SK-N-SH (cell line): ENCODE data around the gene RIN3. TPM values are rescaled to one million over a fixed set of nuclear protein-coding genes. Genes with fewer than 3 reads are reported as not detected.
A peak's percentile ranks its signal among the peaks of the same experiment; 100 is the strongest.

Experiments
- CTCF ChIA-PET: fragments of 300-600, 350-600 bp; formaldehyde crosslinking; extraction: SDS; loops from one replicate; lab custom pipeline; 2021; lab: Yijun Ruan, JAX
- POLR2A ChIA-PET: fragments of 350-600 bp; sonication (Branson Sonifier 250); formaldehyde crosslinking; extraction: SDS; loops from one replicate; lab custom pipeline; 2020; ENCODE audit warnings: antibody characterized with exemption, inconsistent platforms; lab: Yijun Ruan, JAX
- DNase-seq: peaks from one replicate; pipeline ENCODE4 v3.0.0; 2012
- H2AFZ ChIP-seq: fragments of 200-600 bp; sonication (generic); 2 replicates; pipeline ENCODE4 v1.8.1; 2016; ENCODE audit warnings: antibody characterized with exemption, mild to moderate bottlenecking, low read depth
- H3F3A ChIP-seq: fragments of 200-600 bp; sonication (generic); replicated peaks from 2 replicates; pipeline ENCODE3; 2016; ENCODE audit warnings: antibody characterized with exemption, mild to moderate bottlenecking; ENCODE audit not compliant: insufficient read depth
- H3K27ac ChIP-seq, 2 experiments: fragments of 200-500 bp in 1 of 2; fragments of 200-600 bp in 1 of 2; sonication (Bioruptor generic) in 1 of 2; sonication (generic), shearing (Covaris generic) in 1 of 2; 2 replicates each; pipeline versions ENCODE4 v1.5.1 to v1.6.1; 2014 to 2016; ENCODE audit warnings: low read depth in 2 of 2, inconsistent platforms in 1 of 2, low read length in 1 of 2, mild to moderate bottlenecking in 1 of 2, mixed read lengths in 1 of 2
- H3K27me3 ChIP-seq: fragments of 200-600 bp; sonication (generic), shearing (Covaris generic); 2 replicates; pipeline ENCODE4 v1.6.1; 2016; ENCODE audit warnings: mixed run types; ENCODE audit not compliant: insufficient read depth
- H3K36me3 ChIP-seq, 2 experiments: fragments of 200-500 bp in 1 of 2; fragments of 200-600 bp in 1 of 2; sonication (Bioruptor generic) in 1 of 2; sonication (generic) in 1 of 2; replicated peaks in 1 of 2; 2 replicates each; pipeline versions ENCODE3 to v1.5.1; 2014 to 2016; ENCODE audit warnings: low read length in 1 of 2, mild to moderate bottlenecking in 1 of 2; ENCODE audit not compliant: insufficient read depth in 2 of 2, control insufficient read depth in 1 of 2
- H3K4me1 ChIP-seq, 2 experiments: fragments of 200-500 bp in 1 of 2; fragments of 200-600 bp in 1 of 2; sonication (Bioruptor generic) in 1 of 2; sonication (generic), shearing (Covaris generic) in 1 of 2; 2 replicates each; pipeline versions ENCODE4 v1.5.1 to v1.6.1; 2014 to 2016; ENCODE audit warnings: low read depth in 1 of 2, low read length in 1 of 2, mixed run types in 1 of 2; ENCODE audit not compliant: insufficient read depth in 2 of 2, control insufficient read depth in 1 of 2
- H3K4me2 ChIP-seq: fragments of 200-600 bp; sonication (generic), shearing (Covaris generic); 2 replicates; pipeline ENCODE4 v1.6.1; 2017; ENCODE audit warnings: mixed run types
- H3K4me3 ChIP-seq, 2 experiments: fragments of 200-500 bp in 1 of 2; fragments of 200-600 bp in 1 of 2; sonication (Bioruptor generic) in 1 of 2; sonication (generic), shearing (Covaris generic) in 1 of 2; 2 replicates each; pipeline versions ENCODE4 v1.5.1 to v1.8.1; 2014 to 2016; ENCODE audit warnings: low read depth in 2 of 2, inconsistent platforms in 1 of 2, low read length in 1 of 2, mild to moderate bottlenecking in 1 of 2, mixed read lengths in 1 of 2, moderate library complexity in 1 of 2
- H3K79me2 ChIP-seq: fragments of 200-600 bp; sonication (generic); 2 replicates; pipeline ENCODE4 v1.8.1; 2017; ENCODE audit warnings: mild to moderate bottlenecking; ENCODE audit not compliant: insufficient read depth
- H3K9ac ChIP-seq: fragments of 200-600 bp; sonication (generic); 2 replicates; pipeline ENCODE4 v1.6.1; 2017; ENCODE audit warnings: mixed run types
- H3K9me2 ChIP-seq: fragments of 200-600 bp; sonication (generic); 2 replicates; pipeline ENCODE4 v1.6.1; 2017; ENCODE audit warnings: mixed run types
- H3K9me3 ChIP-seq: fragments of 200-600 bp; sonication (generic); 2 replicates; pipeline ENCODE4 v1.6.1; 2017; ENCODE audit warnings: mixed run types, mild to moderate bottlenecking, moderate library complexity
- H4K20me1 ChIP-seq: fragments of 200-600 bp; sonication (generic); 2 replicates; pipeline ENCODE4 v1.6.1; 2017; ENCODE audit warnings: mild to moderate bottlenecking, mixed run types; ENCODE audit not compliant: insufficient read depth
- CHD2 ChIP-seq: fragments of 150-350 bp; IDR thresholded peaks from 2 replicates; pipeline ENCODE4 v1.6.1; 2018; ENCODE audit warnings: low read length; ENCODE audit not compliant: partially characterized antibody
- EP300 ChIP-seq, 2 experiments: IDR thresholded peaks; 2 replicates each; pipeline versions ENCODE4 v1.4.0 to v1.6.1; 2012; ENCODE audit warnings: borderline replicate concordance in 1 of 2, low read depth in 1 of 2, low read length in 1 of 2
- EZH2phosphoT487 ChIP-seq: fragments of 200-600 bp; sonication (generic); IDR thresholded peaks from 2 replicates; pipeline ENCODE4 v1.6.1; 2017; ENCODE audit warnings: low read depth, mixed run types, mild to moderate bottlenecking, antibody characterized with exemption, moderate library complexity, borderline replicate concordance
- FOXM1 ChIP-seq: IDR thresholded peaks from 2 replicates; pipeline ENCODE4 v1.4.0; 2012; ENCODE audit warnings: low read depth, mild to moderate bottlenecking
- GABPA ChIP-seq: IDR thresholded peaks from 2 replicates; pipeline ENCODE4 v1.4.0; 2012; ENCODE audit warnings: low read depth, mild to moderate bottlenecking
- GATA2 ChIP-seq: sonication (generic); formaldehyde crosslinking; IDR thresholded peaks from 2 replicates; pipeline ENCODE4 v1.5.0; 2020; ENCODE audit warnings: mild to moderate bottlenecking, missing genetic modification reagents
- JUND ChIP-seq: IDR thresholded peaks from 2 replicates; pipeline ENCODE4 v1.4.0; 2012
- MAX ChIP-seq: IDR thresholded peaks from 2 replicates; pipeline ENCODE4 v1.4.0; 2012; ENCODE audit warnings: low read depth
- NFIC ChIP-seq: IDR thresholded peaks from 2 replicates; pipeline ENCODE4 v1.4.0; 2012; ENCODE audit warnings: borderline replicate concordance
- PBX3 ChIP-seq: IDR thresholded peaks from 2 replicates; pipeline ENCODE4; 2012
- POLR2AphosphoS5 ChIP-seq: IDR thresholded peaks from 2 replicates; pipeline ENCODE4 v1.6.1; 2012; ENCODE audit warnings: low read depth, low read length
- RAD21 ChIP-seq: IDR thresholded peaks from 2 replicates; pipeline ENCODE4 v1.6.1; 2012; ENCODE audit warnings: mild to moderate bottlenecking, low read length
- RFX5 ChIP-seq: IDR thresholded peaks from 2 replicates; pipeline ENCODE4 v1.6.1; 2012; ENCODE audit warnings: mild to moderate bottlenecking, improper control_type of control experiment, low read length
- RXRA ChIP-seq: IDR thresholded peaks from 2 replicates; pipeline ENCODE4 v1.4.0; 2012; ENCODE audit warnings: low read depth, mild to moderate bottlenecking, borderline replicate concordance
- SIN3A ChIP-seq: IDR thresholded peaks from 2 replicates; pipeline ENCODE4 v1.6.1; 2012; ENCODE audit warnings: low read depth, mild to moderate bottlenecking, low read length, moderate library complexity, borderline replicate concordance
- TAF1 ChIP-seq: IDR thresholded peaks from 2 replicates; pipeline ENCODE4 v1.6.1; 2012; ENCODE audit warnings: low read depth, mild to moderate bottlenecking, low read length, moderate library complexity, borderline replicate concordance
- TEAD4 ChIP-seq: IDR thresholded peaks from 2 replicates; pipeline ENCODE4 v1.4.0; 2012; ENCODE audit warnings: mild to moderate bottlenecking, borderline replicate concordance; ENCODE audit not compliant: insufficient read depth
- USF1 ChIP-seq: IDR thresholded peaks from 2 replicates; pipeline ENCODE4 v1.4.0; 2012; ENCODE audit warnings: low read depth, borderline replicate concordance
- WGBS: methylation state at CpG from one replicate; pipeline ENCODE4 v1.1.6; 2017; ENCODE audit warnings: low lambda C conversion rate; 5-methylcytosine and 5-hydroxymethylcytosine counted together
- polyA plus RNA-seq, 3 experiments: library from polyadenylated mRNA; depleted of rRNA; stranded (reverse); fragments of >200 nt; gene quantifications; 2 replicates each; pipeline ENCODE4 v1.2.3, GENCODE V29; 2012

RIN3 gene
- polyA plus RNA-seq, 1 of the 3 experiments (the other 2 are of a cell fraction), result 12.4 TPM

GRCh38 chr14:92514844-92515514 is 1.4 kb downstream of the RIN3 start:
- no peaks in the 10 kb centered on the region for H3K36me3 ChIP-seq
- WGBS, result 72% methylated on average over 10 of the region's 15 CpGs
- H3K79me2 ChIP-seq, result peaks cover 70% of the 10 kb centered on the region
- H3K9me3 ChIP-seq, result no peaks in the 10 kb centered on the region
- DNase-seq, result no peak
- 0 out of 2 replicates have a peak, but pooled peaks cover 3% of the 10 kb centered on the region for H4K20me1 ChIP-seq
- H3K27me3 ChIP-seq, result no peaks in the 10 kb centered on the region
- peak overlapping the region in 1 of 2 experiments; percentile 96; a peak in 1 of 4 replicates for H3K27ac ChIP-seq
- peak overlapping the region; percentile 61; the same call in 1 of the 2 replicates for H2AFZ ChIP-seq
- H3K4me3 ChIP-seq, result peak overlapping the region; percentile 60 to 80; a peak in 3 of 4 replicates
- peak overlapping the region; percentile 100 for H3K4me2 ChIP-seq
- peaks cover 17% of the 10 kb centered on the region for H3F3A ChIP-seq
- no peak for TF ChIP-seq USF1
- no peak for TF ChIP-seq SIN3A
- TF ChIP-seq GABPA, result no peak
- no peak for TF ChIP-seq FOXM1
- no peak for TF ChIP-seq PBX3
- no peak for TF ChIP-seq POLR2AphosphoS5
- TF ChIP-seq EP300 (IDR thresholded peaks at IDR 0.05; ENCODE audit: borderline replicate concordance in 1 of 2, low read depth in 1 of 2, low read length in 1 of 2), result no peak
- no peak for TF ChIP-seq NFIC
- TF ChIP-seq TAF1, result no peak
- no peak for TF ChIP-seq GATA2
- TF ChIP-seq, all 33 proteins: peak for 0
- ChIA-PET POLR2A (no interaction called here), CTCF (no interaction called here)
- Histone ChIP-seq H3K4me1 (peaks cover 0 to 16% of the 10 kb centered on the region in 2 experiments; a peak in 3 of 4 replicates), H3K9ac (peak overlapping the region; percentile 97), H3K9me2 (no peaks in the 10 kb centered on the region)

- POLR2A ChIA-PET, result no interaction called here
- H2AFZ ChIP-seq, result no peak overlapping the region
- no peaks in the 10 kb centered on the region for H3K9me2 ChIP-seq
- no peaks in the 10 kb centered on the region for H3K9me3 ChIP-seq
- no peak overlapping the region for H3K27ac ChIP-seq
- 76% methylated on average over 3 of the region's 5 CpGs for WGBS
- CTCF ChIA-PET, result no interaction called here
- peaks cover 77% of the 10 kb centered on the region for H3K79me2 ChIP-seq
- peak overlapping the region; percentile 97; the same call in 1 of the 2 replicates for H3K9ac ChIP-seq
- H3K4me1 ChIP-seq, result peaks cover 0 to 14% of the 10 kb centered on the region in 2 experiments; a peak in 3 of 4 replicates
- no peaks in the 10 kb centered on the region for H3K36me3 ChIP-seq
- DNase-seq, result no peak
- H3K27me3 ChIP-seq, result no peaks in the 10 kb centered on the region
- 0 out of 2 replicates have a peak, but pooled peaks cover 3% of the 10 kb centered on the region for H4K20me1 ChIP-seq
- peak overlapping the region in 1 of 2 experiments; percentile 80; a peak in 1 of 4 replicates for H3K4me3 ChIP-seq
- H3K4me2 ChIP-seq, result peak overlapping the region; percentile 100
- H3F3A ChIP-seq, result peaks cover 15% of the 10 kb centered on the region
- no peak for TF ChIP-seq RAD21
- no peak for TF ChIP-seq TEAD4
- TF ChIP-seq CHD2, result no peak
- TF ChIP-seq RXRA, result no peak
- TF ChIP-seq POLR2AphosphoS5, result no peak
- TF ChIP-seq TAF1, result no peak
- TF ChIP-seq NFIC, result no peak
- TF ChIP-seq JUND, result no peak
- no peak for TF ChIP-seq FOXM1
- no peak for TF ChIP-seq RFX5
- no peak for TF ChIP-seq EP300 (IDR thresholded peaks at IDR 0.05; ENCODE audit: borderline replicate concordance in 1 of 2, low read depth in 1 of 2, low read length in 1 of 2)
- no peak for TF ChIP-seq MAX
- TF ChIP-seq GATA2, result no peak
- TF ChIP-seq EZH2phosphoT487, result no peak
- TF ChIP-seq PBX3, result no peak
These were observed 2.2 kb downstream of the RIN3 start for GRCh38 chr14:92515546-92516343.
